Mesodermal cell (in vitro differentiated cells): ENCODE results near the gene ARHGAP40.

Experiments
- H3K27ac ChIP-seq: 2 replicates; pipeline ENCODE4 v1.7.0; 2013; ENCODE audit warnings: mild to moderate bottlenecking, low read depth, low read length, moderate library complexity; ENCODE audit not compliant: severe bottlenecking
- H3K36me3 ChIP-seq: 2 replicates; pipeline ENCODE4 v1.7.1; 2013; ENCODE audit warnings: mild to moderate bottlenecking, low read length, moderate library complexity; ENCODE audit not compliant: control insufficient read depth, insufficient read depth
- H3K4me1 ChIP-seq: one replicate; pipeline ENCODE4 v1.7.1; 2013; ENCODE audit warnings: mild to moderate bottlenecking, low read length; ENCODE audit not compliant: insufficient read depth, control insufficient read depth, poor library complexity, severe bottlenecking
- H3K4me3 ChIP-seq: 2 replicates; pipeline ENCODE4 v1.7.0; 2013; ENCODE audit warnings: low read length, control low read depth, mild to moderate bottlenecking; ENCODE audit not compliant: insufficient read depth, poor library complexity, severe bottlenecking; ENCODE audit errors: extremely low read depth
- H3K9me3 ChIP-seq: 2 replicates; pipeline ENCODE4 v1.7.1; 2013; ENCODE audit warnings: mild to moderate bottlenecking, low read length, moderate library complexity; ENCODE audit not compliant: control insufficient read depth
- WGBS, 2 experiments: methylation state at CpG; one replicate each; pipeline ENCODE4 v1.1.5; 2013; ENCODE audit warnings: missing lambda C conversion rate in 2 of 2; ENCODE audit not compliant: insufficient coverage in 2 of 2; 5-methylcytosine and 5-hydroxymethylcytosine counted together

The ARHGAP40 gene

DNA sequence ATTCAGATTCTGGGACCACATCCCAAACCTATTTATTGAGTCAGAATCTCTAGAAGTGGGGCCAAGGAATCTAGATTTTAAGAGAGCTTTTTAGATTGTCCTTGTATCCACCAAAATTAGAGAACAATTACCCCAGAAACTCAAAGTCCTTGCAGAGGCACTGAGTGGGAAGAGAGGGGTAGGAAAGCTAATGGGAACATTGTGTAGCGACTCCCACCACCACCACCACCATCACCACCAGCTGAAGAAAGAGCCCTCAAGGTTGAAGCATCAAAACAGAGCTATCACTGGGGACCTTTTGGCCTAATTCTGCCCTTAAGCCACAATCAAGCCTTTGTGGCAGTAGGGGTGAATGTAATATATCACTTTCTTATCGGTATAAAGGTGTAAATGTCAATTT is 83.7 kb downstream of the ARHGAP40 start:
- H3K4me3 ChIP-seq, result no peak overlapping the region
- no peaks in the 10 kb centered on the region for H3K36me3 ChIP-seq
- no peaks in the 10 kb centered on the region for H3K4me1 ChIP-seq
- no peaks in the 10 kb centered on the region for H3K9me3 ChIP-seq
- no peak overlapping the region for H3K27ac ChIP-seq
- no CpG with 5 or more reads among the region's 2 CpGs for WGBS, 2 experiments

DNA sequence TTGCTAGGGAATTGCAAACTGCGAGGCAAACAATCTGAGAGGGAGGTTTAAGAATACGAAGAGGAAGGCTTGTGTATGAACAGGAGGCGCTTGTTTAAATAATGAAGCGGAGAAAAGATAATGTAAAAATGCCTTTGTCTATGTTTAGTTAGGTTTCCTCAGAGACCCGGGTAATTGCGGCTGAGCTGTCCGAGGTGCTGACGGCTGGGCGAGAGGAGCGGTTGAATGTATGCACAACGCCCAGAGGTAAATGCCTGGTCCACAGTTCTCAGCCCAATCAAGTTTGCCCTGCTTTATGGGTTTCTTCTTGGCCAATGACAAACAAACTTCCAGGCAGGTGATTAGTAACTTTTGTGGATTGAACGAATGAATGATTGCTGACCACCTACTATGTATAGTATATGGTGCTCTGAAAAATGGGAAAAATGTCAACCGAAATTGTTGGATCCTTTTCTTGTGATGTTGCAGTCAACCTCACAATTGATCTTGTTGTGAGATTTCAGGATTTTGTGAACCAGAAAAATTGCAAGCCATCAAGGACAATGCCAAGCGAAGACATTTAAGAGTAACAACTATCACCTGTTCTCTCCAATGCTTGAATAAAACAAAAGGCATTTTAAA is 84.4 kb downstream of the ARHGAP40 start:
- 12 to 14% methylated on average over 11 to 12 of the region's 14 CpGs for WGBS, 2 experiments
- Histone ChIP-seq H3K4me1 (no peaks in the 10 kb centered on the region), H3K27ac (no peak overlapping the region), H3K9me3 (no peaks in the 10 kb centered on the region), H3K4me3 (no peak overlapping the region), H3K36me3 (no peaks in the 10 kb centered on the region)

DNA sequence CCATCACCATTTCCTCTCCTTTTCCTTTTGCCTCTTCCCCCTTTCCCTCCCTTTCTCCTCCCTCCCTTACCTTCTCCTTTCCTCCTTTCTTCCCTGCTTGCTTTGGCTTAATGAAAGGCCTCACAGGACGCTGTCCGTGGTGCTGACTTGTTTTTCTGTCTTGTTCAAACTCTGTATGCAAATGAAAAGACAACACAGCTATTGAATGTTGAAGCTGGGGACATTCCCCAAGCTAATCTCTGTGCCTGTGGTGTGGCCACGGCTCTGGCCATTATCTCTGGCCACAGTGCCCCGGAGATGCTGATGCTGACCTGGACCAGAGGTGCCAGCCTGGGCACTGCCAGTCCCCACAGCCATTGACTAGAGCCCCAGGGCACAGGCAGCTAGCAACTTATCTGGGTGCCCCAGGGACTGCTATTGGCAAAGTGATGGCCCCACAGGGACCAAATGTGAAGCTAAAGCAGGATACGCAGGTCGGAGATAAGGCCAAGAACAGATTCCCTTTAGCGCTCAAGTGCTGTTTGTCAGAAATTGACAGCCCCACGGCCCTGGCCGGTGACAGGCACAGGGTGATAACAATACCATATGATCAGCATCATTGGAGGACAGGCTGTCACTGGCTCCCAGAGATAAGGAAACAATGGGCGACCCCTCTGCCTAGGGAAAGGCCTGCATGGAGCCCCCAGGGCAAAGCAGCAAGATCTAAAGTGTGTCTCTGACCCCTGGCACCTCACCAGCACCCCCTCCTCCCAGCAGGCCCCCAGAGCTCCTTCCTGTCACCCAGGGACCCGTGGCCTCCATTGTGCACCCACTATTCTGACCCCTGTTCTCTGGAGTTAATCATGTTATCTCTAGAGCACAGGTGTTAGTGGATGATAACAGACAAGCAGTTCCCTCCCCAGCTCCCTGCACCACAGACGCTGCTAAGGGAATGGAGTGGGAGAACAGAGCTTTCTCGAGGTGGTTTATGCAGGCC is 91.1 kb downstream of the ARHGAP40 start:
- 43 to 47% methylated on average over 10 of the region's 13 CpGs for WGBS, 2 experiments
- Histone ChIP-seq H3K4me3 (no peak overlapping the region), H3K27ac (no peak overlapping the region), H3K4me1 (no peaks in the 10 kb centered on the region), H3K9me3 (no peaks in the 10 kb centered on the region), H3K36me3 (no peaks in the 10 kb centered on the region)

DNA sequence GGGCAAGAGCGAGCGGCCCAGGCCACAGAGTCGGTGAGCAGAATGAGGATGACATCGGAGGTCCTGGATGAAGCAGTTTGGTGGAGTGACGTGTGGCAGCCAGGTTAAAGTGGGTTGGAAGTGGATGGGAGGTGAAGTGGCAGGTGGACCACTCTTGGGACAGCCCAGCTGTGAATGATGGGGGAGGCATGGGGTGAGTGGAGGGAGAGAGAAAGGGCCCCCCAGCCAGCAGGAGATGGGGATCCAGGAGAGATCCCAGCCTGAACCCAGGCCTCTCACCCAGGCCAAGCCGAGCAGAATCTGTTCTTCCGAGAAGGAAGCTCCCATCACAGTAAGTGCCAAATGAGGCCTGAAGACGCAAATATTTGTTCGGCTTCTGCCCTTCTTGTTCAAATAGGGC is 95.7 kb downstream of the ARHGAP40 start:
- 89 to 91% methylated on average over 9 of the region's 9 CpGs for WGBS, 2 experiments

DNA sequence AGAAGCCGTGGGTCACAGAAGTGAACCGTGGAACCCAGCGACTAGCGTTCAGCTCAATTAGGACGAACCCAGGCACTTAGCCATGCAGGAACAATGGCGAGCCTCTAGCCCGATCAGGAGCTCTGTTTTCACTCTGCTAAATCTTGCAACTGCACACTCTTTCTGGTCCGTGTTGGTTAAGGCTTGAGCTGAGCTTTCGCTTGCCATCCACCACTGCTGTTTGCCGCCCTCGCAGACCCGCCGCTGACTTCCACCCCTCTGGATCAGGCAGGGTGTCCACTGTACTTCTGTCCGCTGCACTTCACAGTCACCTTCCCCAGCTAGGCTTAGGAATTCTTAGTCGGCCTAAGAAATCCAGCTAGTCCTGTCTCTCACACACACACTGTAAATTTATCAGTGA is 96.9 kb downstream of the ARHGAP40 start:
- 82 to 86% methylated on average over 12 to 14 of the region's 15 CpGs for WGBS, 2 experiments
- H3K4me1 ChIP-seq, result no peaks in the 10 kb centered on the region
- H3K4me3 ChIP-seq, result no peak overlapping the region
- H3K36me3 ChIP-seq, result no peaks in the 10 kb centered on the region
- no peaks in the 10 kb centered on the region for H3K9me3 ChIP-seq
- no peak overlapping the region for H3K27ac ChIP-seq

More for the DNA sequence above, 95.7 kb downstream of the ARHGAP40 start:
- H3K36me3 ChIP-seq, result no peaks in the 10 kb centered on the region
- H3K9me3 ChIP-seq, result no peaks in the 10 kb centered on the region
- H3K4me1 ChIP-seq, result no peaks in the 10 kb centered on the region
- no peak overlapping the region for H3K4me3 ChIP-seq
- no peak overlapping the region for H3K27ac ChIP-seq

DNA sequence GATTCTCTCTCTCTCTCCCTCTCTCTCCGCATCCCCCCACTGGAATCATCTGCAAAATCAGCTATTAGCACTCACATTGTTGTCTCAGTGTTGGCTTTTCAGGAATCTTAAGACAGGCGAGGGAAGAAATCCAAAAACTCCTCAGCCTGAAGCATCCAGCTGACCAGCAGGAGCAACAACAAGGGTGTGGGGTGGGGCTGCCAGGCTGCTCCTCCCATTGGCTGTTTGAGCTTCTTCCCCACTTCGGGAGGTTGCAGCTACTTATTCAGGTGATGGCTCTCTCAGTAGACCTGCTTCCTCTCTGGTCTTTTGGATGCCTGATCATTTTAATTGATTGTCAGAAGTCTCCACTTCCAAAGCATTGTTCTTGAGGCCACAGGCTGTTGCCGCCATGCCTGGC is 98.5 kb downstream of the ARHGAP40 start:
- Histone ChIP-seq H3K27ac (no peak overlapping the region), H3K4me3 (no peak overlapping the region), H3K4me1 (no peaks in the 10 kb centered on the region), H3K36me3 (no peaks in the 10 kb centered on the region), H3K9me3 (no peaks in the 10 kb centered on the region)
- WGBS, 2 experiments, result 37 to 69% methylated on average over 3 to 4 of the region's 4 CpGs
